IMR-90 (cell line): ENCODE results near the gene CFAP52. TPM values are rescaled to one million over a fixed set of nuclear protein-coding genes. Genes with fewer than 3 reads are reported as not detected.

ENCODE experiments used
- ATAC-seq: fragments of 200-7000 bp; cut with Tn5 transposase; 2 replicates; pipeline ENCODE4 v1.9.1; 2020; ENCODE audit warnings: low read depth, mild to moderate bottlenecking, moderate library complexity
- BruUV-seq: library from RNA; stranded (reverse); fragments of 400-500 nt; replicated peaks from 2 replicates; lab custom pipeline; 2021; lab: Mats Ljungman, UMichigan
- CTCF ChIA-PET: fragments of 300-600 bp; formaldehyde crosslinking; extraction: SDS; loops from one replicate; lab custom pipeline; 2021; ENCODE audit warnings: antibody characterized with exemption; lab: Yijun Ruan, JAX
- POLR2A ChIA-PET: fragments of 300-600 bp; sonication (Branson Sonifier 250); formaldehyde crosslinking; loops from one replicate; lab custom pipeline; 2022; ENCODE audit warnings: antibody characterized with exemption; ENCODE audit not compliant: unreplicated experiment; lab: Charles Lee
- DNase-seq: peaks from one replicate; pipeline ENCODE4 v3.0.0; 2013
- H2AFZ ChIP-seq: replicated peaks from 2 replicates; pipeline ENCODE3; 2013; ENCODE audit warnings: low read length, mild to moderate bottlenecking; ENCODE audit not compliant: poor library complexity
- H2AK5ac ChIP-seq: 2 replicates; pipeline ENCODE4 v1.6.1; 2013; ENCODE audit warnings: low read depth, low read length, inconsistent platforms
- H2AK9ac ChIP-seq: replicated peaks from 2 replicates; pipeline ENCODE3; 2013; ENCODE audit warnings: mild to moderate bottlenecking, low read depth, low read length, moderate library complexity; ENCODE audit not compliant: poor library complexity
- H2BK120ac ChIP-seq: 2 replicates; pipeline ENCODE4 v1.6.1; 2013; ENCODE audit warnings: low read depth, low read length, inconsistent platforms
- H2BK15ac ChIP-seq: 3 replicates; pipeline ENCODE4 v1.6.1; 2013; ENCODE audit warnings: low read depth, low read length, inconsistent platforms
- H2BK20ac ChIP-seq: 2 replicates; pipeline ENCODE4 v1.6.1; 2013; ENCODE audit warnings: low read depth, mild to moderate bottlenecking, inconsistent platforms, low read length, moderate library complexity
- H2BK5ac ChIP-seq: 2 replicates; pipeline ENCODE4 v1.6.1; 2013; ENCODE audit warnings: mild to moderate bottlenecking, low read depth, low read length, inconsistent platforms; ENCODE audit not compliant: poor library complexity, severe bottlenecking
- H3K14ac ChIP-seq: replicated peaks from 2 replicates; pipeline ENCODE4 v1.6.1; 2013; ENCODE audit warnings: low read depth, low read length, inconsistent platforms
- H3K18ac ChIP-seq: 2 replicates; pipeline ENCODE4 v1.6.1; 2013; ENCODE audit warnings: low read depth, low read length, control low read depth
- H3K23ac ChIP-seq: 2 replicates; pipeline ENCODE4 v1.6.1; 2013; ENCODE audit warnings: low read depth, low read length, inconsistent platforms
- H3K27ac ChIP-seq: 2 replicates; pipeline ENCODE4 v1.5.1; 2013; ENCODE audit warnings: mild to moderate bottlenecking, control low read depth, low read length; ENCODE audit not compliant: insufficient read depth
- H3K27me3 ChIP-seq: 2 replicates; pipeline ENCODE4 v1.6.1; 2013; ENCODE audit warnings: low read length; ENCODE audit not compliant: control insufficient read depth, insufficient read depth
- H3K36me3 ChIP-seq: 2 replicates; pipeline ENCODE4 v1.6.1; 2013; ENCODE audit warnings: low read length, mixed read lengths; ENCODE audit not compliant: control insufficient read depth, insufficient read depth
- H3K4ac ChIP-seq: 2 replicates; pipeline ENCODE4 v1.6.1; 2013; ENCODE audit warnings: low read depth, low read length, inconsistent platforms
- H3K4me1 ChIP-seq: 2 replicates; pipeline ENCODE4 v1.6.1; 2013; ENCODE audit warnings: low read length, mixed read lengths; ENCODE audit not compliant: control insufficient read depth, insufficient read depth
- H3K4me2 ChIP-seq: 2 replicates; pipeline ENCODE4 v1.6.1; 2013; ENCODE audit warnings: low read depth, mild to moderate bottlenecking, control low read depth, low read length, moderate library complexity
- H3K4me3 ChIP-seq: 2 replicates; pipeline ENCODE4 v1.5.1; 2013; ENCODE audit warnings: low read depth, mild to moderate bottlenecking, control low read depth, low read length, moderate library complexity; ENCODE audit not compliant: insufficient read depth
- H3K56ac ChIP-seq: 2 replicates; pipeline ENCODE4 v1.6.1; 2013; ENCODE audit warnings: low read length, inconsistent platforms; ENCODE audit not compliant: insufficient read depth; ENCODE audit errors: extremely low read depth
- H3K79me1 ChIP-seq, 2 experiments: 2 replicates each; pipeline ENCODE4 v1.6.1; 2013; ENCODE audit warnings: low read length in 2 of 2, inconsistent platforms in 1 of 2, low read depth in 1 of 2
- H3K9ac ChIP-seq: 2 replicates; pipeline ENCODE4 v1.6.1; 2013; ENCODE audit warnings: low read depth, low read length, control low read depth
- H3K9me1 ChIP-seq: 2 replicates; pipeline ENCODE4 v1.6.1; 2013; ENCODE audit warnings: low read length, inconsistent platforms; ENCODE audit not compliant: insufficient read depth
- H3K9me3 ChIP-seq: 2 replicates; pipeline ENCODE4 v1.6.1; 2013; ENCODE audit warnings: low read length; ENCODE audit not compliant: control insufficient read depth, insufficient read depth
- H4K20me1 ChIP-seq: 2 replicates; pipeline ENCODE4 v1.6.1; 2013; ENCODE audit warnings: low read length, inconsistent platforms; ENCODE audit not compliant: insufficient read depth
- H4K5ac ChIP-seq: 2 replicates; pipeline ENCODE4 v1.6.1; 2013; ENCODE audit warnings: mild to moderate bottlenecking, low read depth, low read length, control low read depth
- H4K8ac ChIP-seq, 2 experiments: 2 replicates each; pipeline ENCODE4 v1.6.1; 2013; ENCODE audit warnings: low read depth in 2 of 2, low read length in 2 of 2, control low read depth in 1 of 2, inconsistent platforms in 1 of 2
- H4K91ac ChIP-seq: 2 replicates; pipeline ENCODE4 v1.6.1; 2013; ENCODE audit warnings: low read depth, low read length, inconsistent platforms; ENCODE audit not compliant: insufficient read depth
- BHLHE40 ChIP-seq: fragments of 150-350 bp; IDR thresholded peaks from 2 replicates; pipeline ENCODE4 v1.6.1; 2016; ENCODE audit warnings: mild to moderate bottlenecking, low read depth, low read length
- CEBPB ChIP-seq: IDR thresholded peaks from 2 replicates; pipeline ENCODE4 v1.6.1; 2012; ENCODE audit warnings: low read depth, low read length, improper control_type of control experiment
- CHD1 ChIP-seq: IDR thresholded peaks from 2 replicates; pipeline ENCODE4 v1.6.1; 2012; ENCODE audit warnings: low read depth, low read length, improper control_type of control experiment
- FOS ChIP-seq: fragments of 150-350 bp; IDR thresholded peaks from 2 replicates; pipeline ENCODE4 v1.6.1; 2016; ENCODE audit warnings: low read depth, low read length
- MAFK ChIP-seq: IDR thresholded peaks from 2 replicates; pipeline ENCODE4 v1.6.1; 2012; ENCODE audit warnings: low read depth, low read length, improper control_type of control experiment
- MAZ ChIP-seq: IDR thresholded peaks from 2 replicates; pipeline ENCODE4 v1.6.1; 2012; ENCODE audit warnings: low read depth, mild to moderate bottlenecking, low read length, improper control_type of control experiment, moderate library complexity, borderline replicate concordance
- MXI1 ChIP-seq: IDR thresholded peaks from 2 replicates; pipeline ENCODE4 v1.6.1; 2012; ENCODE audit warnings: low read depth, mild to moderate bottlenecking, low read length, moderate library complexity, borderline replicate concordance
- NFE2L2 ChIP-seq: fragments of 150-350 bp; IDR thresholded peaks from 2 replicates; pipeline ENCODE4 v1.6.1; 2016; ENCODE audit warnings: low read depth, mild to moderate bottlenecking, low read length
- POLR2A ChIP-seq: IDR thresholded peaks from 2 replicates; pipeline ENCODE4 v1.6.1; 2012; ENCODE audit warnings: mild to moderate bottlenecking, low read depth, low read length
- RAD21 ChIP-seq: IDR thresholded peaks from 2 replicates; pipeline ENCODE4 v1.6.1; 2012; ENCODE audit warnings: low read length, improper control_type of control experiment
- RFX5 ChIP-seq: IDR thresholded peaks from 2 replicates; pipeline ENCODE4 v1.8.0; 2012; ENCODE audit warnings: low read depth, mild to moderate bottlenecking, low read length, moderate library complexity
- SMC3 ChIP-seq: fragments of 150-350 bp; IDR thresholded peaks from 2 replicates; pipeline ENCODE4 v1.6.1; 2016; ENCODE audit warnings: low read depth, mild to moderate bottlenecking, antibody characterized with exemption, low read length, moderate library complexity
- WGBS, 2 experiments: methylation state at CpG; one replicate each; pipeline versions ENCODE4 v1.1.5 to v1.1.7; 2013; ENCODE audit warnings: missing lambda C conversion rate in 2 of 2; ENCODE audit not compliant: insufficient read length in 1 of 2; ENCODE audit errors: extremely low coverage in 2 of 2; 5-methylcytosine and 5-hydroxymethylcytosine counted together
- dilution Hi-C: fragments of 300-500 bp; cut with HindIII; formaldehyde crosslinking; loops from one replicate; pipeline ENCODE4 v1.14.3; 2018; ENCODE audit warnings: low sequenced_read_pairs; ENCODE audit not compliant: unreplicated experiment
- in situ Hi-C: fragments of 300-500 bp; cut with MboI; formaldehyde crosslinking; loops from 3 replicates; pipeline ENCODE4 v1.14.3; 2019; ENCODE audit warnings: low sequenced_read_pairs, inconsistent platforms, mixed read lengths
- intact Hi-C: fragments of 100-400 bp; cut with micrococcal nuclease; formaldehyde crosslinking; loops from 2 replicates; pipeline ENCODE4 v1.10.0; 2022
- polyA plus RNA-seq, 3 experiments: library from polyadenylated mRNA; depleted of rRNA; stranded (reverse); fragments of >200 nt; gene quantifications; 2 replicates each; pipeline ENCODE4 v1.2.3, GENCODE V29; 2012; ENCODE audit warnings: low replicate concordance in 1 of 3
- total RNA-seq: library from RNA; depleted of rRNA; stranded (reverse); fragments of >200 nt; gene quantifications from 2 replicates; pipeline ENCODE4 v1.2.3, GENCODE V29; 2012
- TF ChIP-seq, protein P1 (sequence below): fragments of 150-350 bp; IDR thresholded peaks from 2 replicates; pipeline ENCODE4 v1.6.1; 2017; ENCODE audit warnings: mild to moderate bottlenecking, antibody characterized with exemption, low read length, low read depth
- TF ChIP-seq, protein P2 (sequence below): conservative IDR thresholded peaks from 2 replicates; pipeline ENCODE4 v1.5.1; 2012; ENCODE audit warnings: mild to moderate bottlenecking, low read depth, low read length, improper control_type of control experiment
- TF ChIP-seq, protein P3 (sequence below): fragments of 150-350 bp; IDR thresholded peaks from 2 replicates; pipeline ENCODE4 v1.6.1; 2016; ENCODE audit warnings: low read depth, mild to moderate bottlenecking, low read length, moderate library complexity, borderline replicate concordance

The CFAP52 gene
- total and polyA plus RNA-seq, 2 of the 4 experiments (the other 2 are of a cell fraction), result 0.22 TPM; not detected in 1

DNA sequence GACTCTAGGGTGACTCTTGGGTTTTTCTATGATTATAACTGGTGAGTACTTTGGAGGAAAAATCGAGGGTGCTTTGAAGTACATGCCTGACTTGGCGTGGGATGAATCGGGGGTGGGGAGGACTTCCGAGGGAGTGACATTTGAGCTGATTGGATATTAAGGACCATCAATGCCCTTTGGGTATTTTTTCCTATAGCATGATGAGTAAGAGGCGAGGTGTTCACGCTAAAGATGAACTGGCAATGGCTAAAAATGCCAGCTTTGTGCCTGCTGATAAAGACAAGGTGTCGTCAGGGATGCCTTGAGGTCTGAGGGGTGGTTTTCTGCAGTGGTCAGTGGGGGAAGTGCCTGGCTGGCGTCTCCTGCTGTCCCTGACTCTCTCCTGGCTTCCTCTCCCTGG is 94.2 kb downstream of the CFAP52 start:
- no peak overlapping the region for H3K23ac ChIP-seq
- no peak overlapping the region for H4K8ac ChIP-seq
- no peak for ATAC-seq
- no peaks in the 10 kb centered on the region for H3K27me3 ChIP-seq
- intact Hi-C loops (no loop called here), dilution Hi-C loops (no loop called here), in situ Hi-C loops (no loop called here)
- no peak overlapping the region for H4K91ac ChIP-seq
- no TSS peak for BruUV-seq
- H3K27ac ChIP-seq, result no peak overlapping the region
- H3K9me1 ChIP-seq, result no peaks in the 10 kb centered on the region
- peaks cover 17% of the 10 kb centered on the region for H3K9me3 ChIP-seq
- no peak for DNase-seq
- no peak overlapping the region for H2AFZ ChIP-seq
- no peak overlapping the region for H2BK120ac ChIP-seq
- no peak overlapping the region for H3K4ac ChIP-seq
- no peak for TF ChIP-seq SMC3
- TF ChIP-seq CEBPB, result no peak
- no peak for TF ChIP-seq MXI1
- no peak for TF ChIP-seq MAZ
- TF ChIP-seq, protein P1, sequence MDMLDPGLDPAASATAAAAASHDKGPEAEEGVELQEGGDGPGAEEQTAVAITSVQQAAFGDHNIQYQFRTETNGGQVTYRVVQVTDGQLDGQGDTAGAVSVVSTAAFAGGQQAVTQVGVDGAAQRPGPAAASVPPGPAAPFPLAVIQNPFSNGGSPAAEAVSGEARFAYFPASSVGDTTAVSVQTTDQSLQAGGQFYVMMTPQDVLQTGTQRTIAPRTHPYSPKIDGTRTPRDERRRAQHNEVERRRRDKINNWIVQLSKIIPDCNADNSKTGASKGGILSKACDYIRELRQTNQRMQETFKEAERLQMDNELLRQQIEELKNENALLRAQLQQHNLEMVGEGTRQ, result no peak
- TF ChIP-seq, protein P2, sequence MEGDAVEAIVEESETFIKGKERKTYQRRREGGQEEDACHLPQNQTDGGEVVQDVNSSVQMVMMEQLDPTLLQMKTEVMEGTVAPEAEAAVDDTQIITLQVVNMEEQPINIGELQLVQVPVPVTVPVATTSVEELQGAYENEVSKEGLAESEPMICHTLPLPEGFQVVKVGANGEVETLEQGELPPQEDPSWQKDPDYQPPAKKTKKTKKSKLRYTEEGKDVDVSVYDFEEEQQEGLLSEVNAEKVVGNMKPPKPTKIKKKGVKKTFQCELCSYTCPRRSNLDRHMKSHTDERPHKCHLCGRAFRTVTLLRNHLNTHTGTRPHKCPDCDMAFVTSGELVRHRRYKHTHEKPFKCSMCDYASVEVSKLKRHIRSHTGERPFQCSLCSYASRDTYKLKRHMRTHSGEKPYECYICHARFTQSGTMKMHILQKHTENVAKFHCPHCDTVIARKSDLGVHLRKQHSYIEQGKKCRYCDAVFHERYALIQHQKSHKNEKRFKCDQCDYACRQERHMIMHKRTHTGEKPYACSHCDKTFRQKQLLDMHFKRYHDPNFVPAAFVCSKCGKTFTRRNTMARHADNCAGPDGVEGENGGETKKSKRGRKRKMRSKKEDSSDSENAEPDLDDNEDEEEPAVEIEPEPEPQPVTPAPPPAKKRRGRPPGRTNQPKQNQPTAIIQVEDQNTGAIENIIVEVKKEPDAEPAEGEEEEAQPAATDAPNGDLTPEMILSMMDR, result no peak
- no peak for TF ChIP-seq FOS
- TF ChIP-seq RFX5, result no peak
- TF ChIP-seq RAD21, result no peak
- TF ChIP-seq MAFK, result no peak
- TF ChIP-seq BHLHE40, result no peak
- TF ChIP-seq CHD1, result no peak
- TF ChIP-seq NFE2L2, result no peak
- TF ChIP-seq POLR2A, result no peak
- TF ChIP-seq, protein P3, sequence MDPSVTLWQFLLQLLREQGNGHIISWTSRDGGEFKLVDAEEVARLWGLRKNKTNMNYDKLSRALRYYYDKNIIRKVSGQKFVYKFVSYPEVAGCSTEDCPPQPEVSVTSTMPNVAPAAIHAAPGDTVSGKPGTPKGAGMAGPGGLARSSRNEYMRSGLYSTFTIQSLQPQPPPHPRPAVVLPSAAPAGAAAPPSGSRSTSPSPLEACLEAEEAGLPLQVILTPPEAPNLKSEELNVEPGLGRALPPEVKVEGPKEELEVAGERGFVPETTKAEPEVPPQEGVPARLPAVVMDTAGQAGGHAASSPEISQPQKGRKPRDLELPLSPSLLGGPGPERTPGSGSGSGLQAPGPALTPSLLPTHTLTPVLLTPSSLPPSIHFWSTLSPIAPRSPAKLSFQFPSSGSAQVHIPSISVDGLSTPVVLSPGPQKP, result no peak
- H3K18ac ChIP-seq, result no peak overlapping the region
- H2AK5ac ChIP-seq, result no peak overlapping the region
- 40% methylated on average over 2 of the region's 8 CpGs; no CpG with 5 or more reads in 1 of the 2 experiments for WGBS, 2 experiments
- no peaks in the 10 kb centered on the region for H3K36me3 ChIP-seq
- no peaks in the 10 kb centered on the region for H4K20me1 ChIP-seq
- H3K4me2 ChIP-seq, result no peak overlapping the region
- no peak overlapping the region for H3K56ac ChIP-seq
- H3K14ac ChIP-seq, result no peak overlapping the region
- ChIA-PET CTCF (interaction anchor here (0.6 kb wide), 1 partner anchor 109 kb away, joined by 3 read pairs; no protein-coding TSS in a partner anchor), POLR2A (no interaction called here)
- H2BK5ac ChIP-seq, result no peak overlapping the region
- no peak overlapping the region for H3K9ac ChIP-seq
- no peak overlapping the region for H4K5ac ChIP-seq
- no peaks in the 10 kb centered on the region for H3K79me1 ChIP-seq
- H2BK20ac ChIP-seq, result no peak overlapping the region
- H3K4me3 ChIP-seq, result no peak overlapping the region
- H2BK15ac ChIP-seq, result no peak overlapping the region
- H3K4me1 ChIP-seq, result no peaks in the 10 kb centered on the region
- no peak overlapping the region for H2AK9ac ChIP-seq
